WTC11 (cell line): ENCODE data around the gene ZNF761. TPM values are rescaled to one million over a fixed set of nuclear protein-coding genes. Genes with fewer than 3 reads are reported as not detected.

Source experiments
- ATAC-seq: fragments of 200-7000 bp; cut with Tn5 transposase; 2 replicates; pipeline ENCODE4 v1.10.0; 2021; ENCODE audit warnings: mild to moderate bottlenecking, moderate library complexity
- CTCF ChIA-PET: fragments of 300-600 bp; sonication (Branson Sonifier 250); formaldehyde crosslinking; loops from one replicate; lab custom pipeline; 2021; ENCODE audit warnings: antibody characterized with exemption; lab: Charles Lee
- POLR2A ChIA-PET: fragments of 350-600 bp; sonication (Branson Sonifier 250); formaldehyde crosslinking; loops from one replicate; lab custom pipeline; 2021; ENCODE audit warnings: antibody characterized with exemption; lab: Charles Lee
- DNase-seq: peaks from one replicate; pipeline ENCODE4 v3.0.0; 2021; ENCODE audit warnings: low spot score
- H3K27ac Mint-ChIP-seq: 2 replicates; pipeline ENCODE4 v1.8.0; 2021; ENCODE audit warnings: mixed read lengths
- H3K27me3 Mint-ChIP-seq: 2 replicates; pipeline ENCODE4 v1.8.0; 2021; ENCODE audit warnings: low read depth, mild to moderate bottlenecking, moderate library complexity, mixed read lengths
- H3K36me3 Mint-ChIP-seq: 2 replicates; pipeline ENCODE4 v1.8.0; 2021; ENCODE audit warnings: mixed read lengths
- H3K4me1 Mint-ChIP-seq: 2 replicates; pipeline ENCODE4 v1.8.0; 2022; ENCODE audit warnings: mixed read lengths
- H3K4me3 Mint-ChIP-seq: 2 replicates; pipeline ENCODE4 v1.8.0; 2021; ENCODE audit warnings: mild to moderate bottlenecking, moderate library complexity, mixed read lengths
- H3K9me3 Mint-ChIP-seq: 2 replicates; pipeline ENCODE4 v1.8.0; 2021; ENCODE audit warnings: mixed read lengths
- CREM ChIP-seq: sonication (generic); formaldehyde crosslinking; IDR thresholded peaks from 2 replicates; pipeline ENCODE4 v1.8.1; 2022; ENCODE audit warnings: mild to moderate bottlenecking, missing genetic modification reagents, moderate library complexity
- NFYB ChIP-seq: sonication (generic); formaldehyde crosslinking; conservative IDR thresholded peaks from 2 replicates; pipeline ENCODE4 v1.8.0; 2022; ENCODE audit warnings: low read depth, missing genetic modification reagents
- TP53 ChIP-seq: sonication (generic); formaldehyde crosslinking; IDR thresholded peaks from 2 replicates; pipeline ENCODE4 v1.8.1; 2023; ENCODE audit warnings: mild to moderate bottlenecking, missing genetic modification reagents
- ZNF219 ChIP-seq: sonication (generic); formaldehyde crosslinking; IDR thresholded peaks from 2 replicates; pipeline ENCODE4 v1.8.0; 2023; ENCODE audit warnings: missing genetic modification reagents, mild to moderate bottlenecking, borderline replicate concordance
- ZNF396 ChIP-seq: fragments of 250-450 bp; sonication (Bioruptor Pico); IDR thresholded peaks from 2 replicates; pipeline ENCODE4 v1.8.0; 2021; ENCODE audit warnings: mild to moderate bottlenecking, moderate library complexity, borderline replicate concordance
- ZNF671 ChIP-seq: fragments of 250-450 bp; sonication (Bioruptor Pico); IDR thresholded peaks from 2 replicates; pipeline ENCODE4 v1.8.0; 2021; ENCODE audit warnings: mild to moderate bottlenecking
- total RNA-seq: library from RNA; stranded (reverse); gene quantifications from 3 replicates; pipeline ENCODE4 v1.2.3, GENCODE V29; 2021
- TF ChIP-seq, protein P1 (sequence below): fragments of 250-450 bp; sonication (Bioruptor Pico); IDR thresholded peaks from 2 replicates; pipeline ENCODE4 v1.9.0; 2021; ENCODE audit warnings: mild to moderate bottlenecking, borderline replicate concordance
- TF ChIP-seq, protein P2 (sequence below): fragments of 200-600 bp; IDR thresholded peaks from 2 replicates; pipeline ENCODE4 v1.8.0; 2022; ENCODE audit warnings: antibody characterized with exemption
- TF ChIP-seq, protein P3 (sequence below): sonication (generic); formaldehyde crosslinking; IDR thresholded peaks from 2 replicates; pipeline ENCODE4 v1.8.1; 2023; ENCODE audit warnings: mild to moderate bottlenecking, missing genetic modification reagents
- TF ChIP-seq, protein P4 (sequence below): sonication (generic); formaldehyde crosslinking; IDR thresholded peaks from 2 replicates; pipeline ENCODE4 v1.8.1; 2023; ENCODE audit warnings: mild to moderate bottlenecking, missing genetic modification reagents, moderate library complexity
- TF ChIP-seq, protein P5 (sequence below): fragments of 250-450 bp; sonication (Bioruptor Pico); IDR thresholded peaks from 2 replicates; pipeline ENCODE4 v1.8.0; 2021; ENCODE audit warnings: mild to moderate bottlenecking
- TF ChIP-seq, protein P6 (sequence below): sonication (generic); formaldehyde crosslinking; IDR thresholded peaks from 2 replicates; pipeline ENCODE4 v1.8.0; 2022; ENCODE audit warnings: mild to moderate bottlenecking, missing genetic modification reagents

ZNF761 gene
- total RNA-seq, 1 experiment from 2014 or later = 29.7 TPM

DNA sequence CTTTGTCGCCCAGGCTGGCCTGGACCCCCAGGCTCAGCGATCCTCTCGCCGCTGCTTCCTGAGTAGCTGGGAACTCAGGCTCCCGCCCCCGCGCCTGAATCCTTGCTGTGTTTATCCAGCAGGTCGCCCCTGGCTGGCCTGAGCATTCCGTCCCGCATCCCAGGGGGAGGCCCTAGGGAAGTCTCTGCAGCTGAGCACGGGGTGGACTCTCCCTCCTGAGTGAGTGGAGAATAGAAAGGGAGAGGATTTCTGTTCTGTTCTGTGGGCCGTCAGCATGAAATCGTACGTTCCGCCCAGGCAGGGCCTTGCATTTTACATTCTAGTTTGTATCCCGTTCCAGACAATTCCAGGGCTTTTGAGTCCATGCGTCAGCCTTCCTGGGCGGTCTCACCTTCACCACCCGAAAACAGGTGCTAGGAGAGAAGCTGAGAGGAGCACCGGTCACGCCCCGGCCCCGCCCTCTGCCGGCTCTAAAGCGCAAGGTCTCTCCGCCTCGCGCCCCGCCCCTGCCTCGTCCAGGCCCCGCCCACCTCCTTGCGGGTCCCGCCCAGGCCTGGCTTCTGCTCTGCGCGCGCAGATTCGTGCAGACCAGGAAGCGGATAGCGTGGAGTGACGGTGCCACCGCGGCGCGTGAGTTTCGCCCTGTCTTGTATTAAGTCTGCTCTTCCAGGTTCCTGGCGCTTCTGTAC is at the start of gene ZNF761 (continued):
- TF ChIP-seq, protein P1, sequence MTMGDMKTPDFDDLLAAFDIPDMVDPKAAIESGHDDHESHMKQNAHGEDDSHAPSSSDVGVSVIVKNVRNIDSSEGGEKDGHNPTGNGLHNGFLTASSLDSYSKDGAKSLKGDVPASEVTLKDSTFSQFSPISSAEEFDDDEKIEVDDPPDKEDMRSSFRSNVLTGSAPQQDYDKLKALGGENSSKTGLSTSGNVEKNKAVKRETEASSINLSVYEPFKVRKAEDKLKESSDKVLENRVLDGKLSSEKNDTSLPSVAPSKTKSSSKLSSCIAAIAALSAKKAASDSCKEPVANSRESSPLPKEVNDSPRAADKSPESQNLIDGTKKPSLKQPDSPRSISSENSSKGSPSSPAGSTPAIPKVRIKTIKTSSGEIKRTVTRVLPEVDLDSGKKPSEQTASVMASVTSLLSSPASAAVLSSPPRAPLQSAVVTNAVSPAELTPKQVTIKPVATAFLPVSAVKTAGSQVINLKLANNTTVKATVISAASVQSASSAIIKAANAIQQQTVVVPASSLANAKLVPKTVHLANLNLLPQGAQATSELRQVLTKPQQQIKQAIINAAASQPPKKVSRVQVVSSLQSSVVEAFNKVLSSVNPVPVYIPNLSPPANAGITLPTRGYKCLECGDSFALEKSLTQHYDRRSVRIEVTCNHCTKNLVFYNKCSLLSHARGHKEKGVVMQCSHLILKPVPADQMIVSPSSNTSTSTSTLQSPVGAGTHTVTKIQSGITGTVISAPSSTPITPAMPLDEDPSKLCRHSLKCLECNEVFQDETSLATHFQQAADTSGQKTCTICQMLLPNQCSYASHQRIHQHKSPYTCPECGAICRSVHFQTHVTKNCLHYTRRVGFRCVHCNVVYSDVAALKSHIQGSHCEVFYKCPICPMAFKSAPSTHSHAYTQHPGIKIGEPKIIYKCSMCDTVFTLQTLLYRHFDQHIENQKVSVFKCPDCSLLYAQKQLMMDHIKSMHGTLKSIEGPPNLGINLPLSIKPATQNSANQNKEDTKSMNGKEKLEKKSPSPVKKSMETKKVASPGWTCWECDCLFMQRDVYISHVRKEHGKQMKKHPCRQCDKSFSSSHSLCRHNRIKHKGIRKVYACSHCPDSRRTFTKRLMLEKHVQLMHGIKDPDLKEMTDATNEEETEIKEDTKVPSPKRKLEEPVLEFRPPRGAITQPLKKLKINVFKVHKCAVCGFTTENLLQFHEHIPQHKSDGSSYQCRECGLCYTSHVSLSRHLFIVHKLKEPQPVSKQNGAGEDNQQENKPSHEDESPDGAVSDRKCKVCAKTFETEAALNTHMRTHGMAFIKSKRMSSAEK = no peak
- TF ChIP-seq, protein P2, sequence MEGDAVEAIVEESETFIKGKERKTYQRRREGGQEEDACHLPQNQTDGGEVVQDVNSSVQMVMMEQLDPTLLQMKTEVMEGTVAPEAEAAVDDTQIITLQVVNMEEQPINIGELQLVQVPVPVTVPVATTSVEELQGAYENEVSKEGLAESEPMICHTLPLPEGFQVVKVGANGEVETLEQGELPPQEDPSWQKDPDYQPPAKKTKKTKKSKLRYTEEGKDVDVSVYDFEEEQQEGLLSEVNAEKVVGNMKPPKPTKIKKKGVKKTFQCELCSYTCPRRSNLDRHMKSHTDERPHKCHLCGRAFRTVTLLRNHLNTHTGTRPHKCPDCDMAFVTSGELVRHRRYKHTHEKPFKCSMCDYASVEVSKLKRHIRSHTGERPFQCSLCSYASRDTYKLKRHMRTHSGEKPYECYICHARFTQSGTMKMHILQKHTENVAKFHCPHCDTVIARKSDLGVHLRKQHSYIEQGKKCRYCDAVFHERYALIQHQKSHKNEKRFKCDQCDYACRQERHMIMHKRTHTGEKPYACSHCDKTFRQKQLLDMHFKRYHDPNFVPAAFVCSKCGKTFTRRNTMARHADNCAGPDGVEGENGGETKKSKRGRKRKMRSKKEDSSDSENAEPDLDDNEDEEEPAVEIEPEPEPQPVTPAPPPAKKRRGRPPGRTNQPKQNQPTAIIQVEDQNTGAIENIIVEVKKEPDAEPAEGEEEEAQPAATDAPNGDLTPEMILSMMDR = no peak
- TF ChIP-seq NFYB = no peak

DNA sequence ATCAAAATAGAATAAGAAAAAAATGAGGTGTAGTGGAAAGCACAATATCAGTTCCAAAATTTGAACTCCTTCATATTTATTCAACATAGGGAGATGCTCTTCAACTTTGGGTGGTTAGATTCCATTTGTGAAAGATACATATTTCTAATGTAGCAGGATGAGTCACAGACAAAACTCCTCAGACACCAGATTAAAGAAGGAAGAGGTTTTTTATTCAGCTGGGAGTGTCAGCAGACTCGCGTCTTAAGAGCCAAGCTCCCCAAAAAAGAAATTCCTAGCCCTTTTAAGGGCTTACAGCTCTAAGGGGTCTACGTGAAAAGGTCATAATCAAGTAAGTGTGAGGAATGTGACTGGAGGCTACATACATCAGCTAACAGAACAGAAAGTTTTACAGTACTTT is 43.6 kb upstream of the ZNF761 start:
- Mint-ChIP-seq H3K4me1 (peaks cover 14% of the 10 kb centered on the region), H3K27ac (no peak overlapping the region), H3K9me3 (peaks cover 34% of the 10 kb centered on the region), H3K27me3 (no peaks in the 10 kb centered on the region), H3K36me3 (peaks cover 39% of the 10 kb centered on the region), H3K4me3 (no peak overlapping the region)
- ChIA-PET CTCF (no interaction called here), POLR2A (no interaction called here)
- no peak for TF ChIP-seq CREM (CRISPR knock-in tag)
- no peak for TF ChIP-seq TP53 (CRISPR knock-in tag)
- TF ChIP-seq, protein P3, sequence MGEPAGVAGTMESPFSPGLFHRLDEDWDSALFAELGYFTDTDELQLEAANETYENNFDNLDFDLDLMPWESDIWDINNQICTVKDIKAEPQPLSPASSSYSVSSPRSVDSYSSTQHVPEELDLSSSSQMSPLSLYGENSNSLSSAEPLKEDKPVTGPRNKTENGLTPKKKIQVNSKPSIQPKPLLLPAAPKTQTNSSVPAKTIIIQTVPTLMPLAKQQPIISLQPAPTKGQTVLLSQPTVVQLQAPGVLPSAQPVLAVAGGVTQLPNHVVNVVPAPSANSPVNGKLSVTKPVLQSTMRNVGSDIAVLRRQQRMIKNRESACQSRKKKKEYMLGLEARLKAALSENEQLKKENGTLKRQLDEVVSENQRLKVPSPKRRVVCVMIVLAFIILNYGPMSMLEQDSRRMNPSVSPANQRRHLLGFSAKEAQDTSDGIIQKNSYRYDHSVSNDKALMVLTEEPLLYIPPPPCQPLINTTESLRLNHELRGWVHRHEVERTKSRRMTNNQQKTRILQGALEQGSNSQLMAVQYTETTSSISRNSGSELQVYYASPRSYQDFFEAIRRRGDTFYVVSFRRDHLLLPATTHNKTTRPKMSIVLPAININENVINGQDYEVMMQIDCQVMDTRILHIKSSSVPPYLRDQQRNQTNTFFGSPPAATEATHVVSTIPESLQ (CRISPR knock-in tag) = no peak
- TF ChIP-seq ZNF396 (CRISPR knock-in tag) = no peak
- TF ChIP-seq, protein P4, sequence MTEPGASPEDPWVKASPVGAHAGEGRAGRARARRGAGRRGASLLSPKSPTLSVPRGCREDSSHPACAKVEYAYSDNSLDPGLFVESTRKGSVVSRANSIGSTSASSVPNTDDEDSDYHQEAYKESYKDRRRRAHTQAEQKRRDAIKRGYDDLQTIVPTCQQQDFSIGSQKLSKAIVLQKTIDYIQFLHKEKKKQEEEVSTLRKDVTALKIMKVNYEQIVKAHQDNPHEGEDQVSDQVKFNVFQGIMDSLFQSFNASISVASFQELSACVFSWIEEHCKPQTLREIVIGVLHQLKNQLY (CRISPR knock-in tag) = no peak
- TF ChIP-seq, protein P5, sequence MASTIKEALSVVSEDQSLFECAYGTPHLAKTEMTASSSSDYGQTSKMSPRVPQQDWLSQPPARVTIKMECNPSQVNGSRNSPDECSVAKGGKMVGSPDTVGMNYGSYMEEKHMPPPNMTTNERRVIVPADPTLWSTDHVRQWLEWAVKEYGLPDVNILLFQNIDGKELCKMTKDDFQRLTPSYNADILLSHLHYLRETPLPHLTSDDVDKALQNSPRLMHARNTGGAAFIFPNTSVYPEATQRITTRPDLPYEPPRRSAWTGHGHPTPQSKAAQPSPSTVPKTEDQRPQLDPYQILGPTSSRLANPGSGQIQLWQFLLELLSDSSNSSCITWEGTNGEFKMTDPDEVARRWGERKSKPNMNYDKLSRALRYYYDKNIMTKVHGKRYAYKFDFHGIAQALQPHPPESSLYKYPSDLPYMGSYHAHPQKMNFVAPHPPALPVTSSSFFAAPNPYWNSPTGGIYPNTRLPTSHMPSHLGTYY (CRISPR knock-in tag) = no peak
- TF ChIP-seq, protein P6, sequence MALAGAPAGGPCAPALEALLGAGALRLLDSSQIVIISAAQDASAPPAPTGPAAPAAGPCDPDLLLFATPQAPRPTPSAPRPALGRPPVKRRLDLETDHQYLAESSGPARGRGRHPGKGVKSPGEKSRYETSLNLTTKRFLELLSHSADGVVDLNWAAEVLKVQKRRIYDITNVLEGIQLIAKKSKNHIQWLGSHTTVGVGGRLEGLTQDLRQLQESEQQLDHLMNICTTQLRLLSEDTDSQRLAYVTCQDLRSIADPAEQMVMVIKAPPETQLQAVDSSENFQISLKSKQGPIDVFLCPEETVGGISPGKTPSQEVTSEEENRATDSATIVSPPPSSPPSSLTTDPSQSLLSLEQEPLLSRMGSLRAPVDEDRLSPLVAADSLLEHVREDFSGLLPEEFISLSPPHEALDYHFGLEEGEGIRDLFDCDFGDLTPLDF (CRISPR knock-in tag) = no peak
- no peak for TF ChIP-seq ZNF671 (CRISPR knock-in tag)
- TF ChIP-seq ZNF219 = no peak
- no peak for DNase-seq
- ATAC-seq = no peak
